K562 (cell line): ENCODE data around the gene KMT2A. TPM values are rescaled to one million over a fixed set of nuclear protein-coding genes. Genes with fewer than 3 reads are reported as not detected.
A peak's percentile ranks its signal among the peaks of the same experiment; 100 is the strongest.

ENCODE experiments used
- E2F6 ChIP-seq, 2 experiments: IDR thresholded peaks; 2 replicates each; pipeline ENCODE4 v1.6.1; 2011; ENCODE audit warnings: borderline replicate concordance in 1 of 2, control low read depth in 1 of 2, low read depth in 1 of 2, low read length in 1 of 2, mild to moderate bottlenecking in 1 of 2, mixed read lengths in 1 of 2, moderate library complexity in 1 of 2; ENCODE audit not compliant: insufficient read depth in 1 of 2, insufficient read length in 1 of 2, poor library complexity in 1 of 2, severe bottlenecking in 1 of 2; ENCODE audit errors: extremely low read depth in 1 of 2
- KDM4B ChIP-seq, 2 experiments: fragments of 450-650 bp in 1 of 2; sonication (generic) in 1 of 2; IDR thresholded peaks; 2 replicates each; pipeline ENCODE4 v1.6.1; 2016 to 2017; ENCODE audit warnings: borderline replicate concordance in 2 of 2, antibody characterized with exemption in 1 of 2, low read depth in 1 of 2, mild to moderate bottlenecking in 1 of 2
- PHF20 ChIP-seq: fragments of 450-650 bp; IDR thresholded peaks from 2 replicates; pipeline ENCODE4 v1.6.1; 2018; ENCODE audit not compliant: partially characterized antibody
- ZBTB40 ChIP-seq, 2 experiments: fragments of 450-650 bp in 1 of 2; sonication (generic) in 1 of 2; formaldehyde crosslinking in 1 of 2; IDR thresholded peaks; 2 replicates each; pipeline versions ENCODE4 v1.7.1 to v1.9.0; 2016 to 2022; ENCODE audit warnings: inconsistent platforms in 1 of 2, mild to moderate bottlenecking in 1 of 2, missing genetic modification reagents in 1 of 2
- ZBTB9 ChIP-seq: fragments of 450-650 bp; formaldehyde crosslinking; IDR thresholded peaks from 2 replicates; pipeline ENCODE4 v1.4.0; 2020; ENCODE audit warnings: mild to moderate bottlenecking, moderate library complexity
- ZNF431 ChIP-seq: sonication (generic); formaldehyde crosslinking; IDR thresholded peaks from 2 replicates; pipeline ENCODE4 v1.8.0; 2022; ENCODE audit warnings: mild to moderate bottlenecking, missing genetic modification reagents
- ZNF444 ChIP-seq: fragments of 250-450 bp; sonication (Bioruptor Pico); IDR thresholded peaks from 2 replicates; pipeline ENCODE4 v1.4.0; 2020; ENCODE audit warnings: mild to moderate bottlenecking, moderate library complexity
- ZNF609 ChIP-seq: sonication (generic); formaldehyde crosslinking; IDR thresholded peaks from 2 replicates; pipeline ENCODE4 v1.8.1; 2023; ENCODE audit warnings: missing genetic modification reagents, mild to moderate bottlenecking, borderline replicate concordance
- polyA plus RNA-seq, 8 experiments: library from polyadenylated mRNA; depleted of rRNA in 4 of 8; stranded (reverse) in 5 of 8; unstranded in 3 of 8; fragments of >200 nt; fragmentation: Nextera tagmentation in 2 of 8; fragmentation: Illumina TruSeq in 1 of 8; extraction: Ambion mirVana in 2 of 8; extraction: Trizol in 1 of 8; gene quantifications; 2 replicates each; pipeline versions ENCODE4 v1.2.1 to v1.2.3, GENCODE V29; 2011 to 2014; ENCODE audit warnings: inconsistent platforms in 1 of 8, missing spikeins in 1 of 8
- total RNA-seq, 7 experiments: library from RNA; depleted of rRNA in 6 of 7; stranded (reverse); fragments of >200 nt in 6 of 7; fragmentation: Illumina TruSeq in 2 of 7; extraction: Trizol in 2 of 7; gene quantifications; 2 replicates each; pipeline versions ENCODE4 v1.2.1 to v1.2.3, GENCODE V29; 2011 to 2021; ENCODE audit warnings: low replicate concordance in 1 of 7

KMT2A gene
- total and polyA plus RNA-seq, 9 of the 15 experiments (the other 6 are each of a cell fraction or from before 2014, with no cell fraction given): 9.6 to 59.9 (median 32.6) TPM

- TF ChIP-seq ZNF609 (CRISPR knock-in tag): peak; percentile 75; the same call in 1 of the 2 replicates
- TF ChIP-seq E2F6 (IDR thresholded peaks at IDR 0.05; ENCODE audit: borderline replicate concordance in 1 of 2, extremely low read depth in 1 of 2, insufficient read depth in 1 of 2, insufficient read length in 1 of 2, low read depth in 1 of 2, low read length in 1 of 2, poor library complexity in 1 of 2, severe bottlenecking in 1 of 2): peak in 1 of 2 experiments; percentile 80
- peak; percentile 36; the same call in 1 of the 2 replicates for TF ChIP-seq ZNF431 (CRISPR knock-in tag)
- TF ChIP-seq KDM4B (IDR thresholded peaks at IDR 0.05; ENCODE audit: borderline replicate concordance in 2 of 2, low read depth in 1 of 2): peak in 1 of 2 experiments; percentile 86; a peak in 1 of 4 replicates
- peak; percentile 47 for TF ChIP-seq PHF20
- peak; percentile 63 for TF ChIP-seq ZBTB40 (IDR thresholded peaks at IDR 0.05)
- TF ChIP-seq ZBTB40 (CRISPR knock-in tag; IDR thresholded peaks at IDR 0.05): no peak
- peak; percentile 99 for TF ChIP-seq ZNF444 (CRISPR knock-in tag)
- TF ChIP-seq ZBTB9 (CRISPR knock-in tag): peak; percentile 83
These were observed at the start of gene KMT2A (continued) for GRCh38 chr11:118435893-118436624.
